HEK293T (cell line): Measurements from ENCODE around the gene AP3S2.

Experiments used
- BHLHE40 ChIP-seq: fragments of 450-650 bp; IDR thresholded peaks from 2 replicates; pipeline ENCODE4 v1.6.1; 2016; ENCODE audit warnings: mild to moderate bottlenecking, moderate library complexity, borderline replicate concordance
- ELF4 ChIP-seq: fragments of 450-650 bp; IDR thresholded peaks from 2 replicates; pipeline ENCODE4 v1.6.1; 2017; ENCODE audit warnings: antibody characterized with exemption
- HDGF ChIP-seq: fragments of 450-650 bp; IDR thresholded peaks from 2 replicates; pipeline ENCODE4 v1.6.1; 2017; ENCODE audit warnings: antibody characterized with exemption, borderline replicate concordance
- L3MBTL2 ChIP-seq: fragments of 450-650 bp; conservative IDR thresholded peaks from 2 replicates; pipeline ENCODE4 v1.6.1; 2016; ENCODE audit warnings: mild to moderate bottlenecking
- SP1 ChIP-seq: fragments of 450-650 bp; IDR thresholded peaks from 2 replicates; pipeline ENCODE4 v1.6.1; 2017
- SUZ12 ChIP-seq: fragments of 450-650 bp; IDR thresholded peaks from 2 replicates; pipeline ENCODE4 v1.6.1; 2016; ENCODE audit warnings: mild to moderate bottlenecking
- TARDBP ChIP-seq: fragments of 450-650 bp; IDR thresholded peaks from 2 replicates; pipeline ENCODE4 v1.6.1; 2016
- ZNF384 ChIP-seq: fragments of 450-650 bp; IDR thresholded peaks from 2 replicates; pipeline ENCODE4 v1.6.1; 2016

DNA sequence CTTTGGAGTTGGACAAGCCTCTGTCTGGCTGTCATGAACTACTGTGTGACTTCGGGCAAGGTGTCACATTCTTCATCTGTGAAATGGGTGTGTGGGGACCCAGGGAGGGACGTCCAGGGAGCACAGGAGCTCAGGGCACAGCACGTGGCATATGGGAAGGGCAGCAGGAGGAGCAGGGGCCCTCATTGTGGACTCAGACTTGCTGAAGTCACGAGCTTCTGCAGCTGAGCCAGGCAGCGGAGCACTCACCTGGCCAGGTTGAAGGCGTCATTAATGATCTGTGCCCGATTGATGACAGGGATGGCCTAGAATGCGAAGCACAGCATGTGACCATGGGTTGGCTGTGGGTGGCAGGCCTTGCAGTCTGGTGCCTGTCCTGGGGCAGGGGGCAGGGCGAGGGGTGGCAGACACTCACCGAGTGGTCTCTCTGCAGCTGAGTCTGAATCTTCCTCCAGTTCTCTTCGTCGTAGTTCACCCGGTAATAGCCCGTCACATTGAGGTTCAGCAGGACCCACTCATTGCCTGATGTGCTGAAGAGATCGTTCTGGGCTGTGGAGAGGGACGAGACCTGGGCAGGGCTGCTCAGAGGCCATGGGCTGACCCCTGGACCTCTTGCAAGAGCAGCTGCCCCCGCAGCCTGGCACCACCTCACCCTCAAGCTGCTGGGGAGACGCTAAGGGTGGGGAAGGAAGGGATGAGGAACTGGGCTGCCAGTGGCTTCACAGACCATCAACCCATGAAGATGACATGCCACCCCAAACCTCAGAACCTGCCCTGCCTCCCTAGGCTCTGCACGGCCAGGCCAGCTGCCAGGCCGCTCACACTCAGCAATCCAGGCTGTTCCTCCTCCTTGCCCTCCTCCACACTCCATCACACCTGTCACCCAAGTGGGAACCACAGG is 94.5 kb downstream of the AP3S2 start:
- no peak for TF ChIP-seq HDGF
- no peak for TF ChIP-seq TARDBP
- TF ChIP-seq ELF4 = no peak
- no peak for TF ChIP-seq SP1
- TF ChIP-seq SUZ12 = no peak
- TF ChIP-seq BHLHE40 = no peak
- no peak for TF ChIP-seq ZNF384
- TF ChIP-seq L3MBTL2 = no peak
